ENCODE results near the gene PIGO. TPM values are rescaled to one million over a fixed set of nuclear protein-coding genes. Genes with fewer than 3 reads are reported as not detected.

PIGO gene
- total RNA-seq, 1 donor from 2014 or later, result 6.3 TPM

GRCh38 chr9:35114840-35115628 lies 18.6 kb upstream of the PIGO start:
- peak overlapping the region; percentile 76 to 85 (median 84) for H3K9ac ChIP-seq (ENCODE audit: low read depth in 1 of 3, low read length in 3 of 3)

GRCh38 chr9:35114113-35114839 lies 17.9 kb upstream of the PIGO start:
- H3K27ac ChIP-seq (ENCODE audit: low read depth, low read length), result peak overlapping the region; percentile 86
- no peaks in the 10 kb centered on the region for H3K27me3 ChIP-seq (ENCODE audit: control insufficient read depth in 3 of 3, insufficient read depth in 3 of 3, low read length in 3 of 3)
- peak overlapping the region; percentile 89 to 96 (median 95) for H3K4me3 ChIP-seq (ENCODE audit: low read length in 3 of 3)
- H3K9me3 ChIP-seq (ENCODE audit: control insufficient read depth in 3 of 3, low read length in 3 of 3), result no peaks in the 10 kb centered on the region
- peaks cover 0 to 2% (median 0%) of the 10 kb centered on the region in 3 donors for H3K36me3 ChIP-seq (ENCODE audit: control insufficient read depth in 3 of 3, insufficient read depth in 3 of 3, low read length in 3 of 3)
- peaks cover 44 to 65% (median 52%) of the 10 kb centered on the region in 3 donors for H3K4me1 ChIP-seq (ENCODE audit: control insufficient read depth in 3 of 3, insufficient read depth in 3 of 3, low read length in 3 of 3)
- peak overlapping the region; percentile 76 to 85 (median 84) for H3K9ac ChIP-seq (ENCODE audit: low read depth in 1 of 3, low read length in 3 of 3)

More at GRCh38 chr9:35114840-35115628, 18.6 kb upstream of the PIGO start:
- Histone ChIP-seq H3K4me3 (ENCODE audit: low read length in 3 of 3) (peak overlapping the region; percentile 89 to 96 (median 95)), H3K36me3 (ENCODE audit: control insufficient read depth in 3 of 3, insufficient read depth in 3 of 3, low read length in 3 of 3) (peaks cover 0 to 2% (median 0%) of the 10 kb centered on the region in 3 donors), H3K4me1 (ENCODE audit: control insufficient read depth in 3 of 3, insufficient read depth in 3 of 3, low read length in 3 of 3) (peaks cover 43 to 58% (median 50%) of the 10 kb centered on the region in 3 donors), H3K27ac (ENCODE audit: low read depth, low read length) (peak overlapping the region; percentile 86), H3K9me3 (ENCODE audit: control insufficient read depth in 3 of 3, low read length in 3 of 3) (no peaks in the 10 kb centered on the region), H3K27me3 (ENCODE audit: control insufficient read depth in 3 of 3, insufficient read depth in 3 of 3, low read length in 3 of 3) (no peaks in the 10 kb centered on the region)

GRCh38 chr9:35112257-35113020 lies 16.0 kb upstream of the PIGO start:
- Histone ChIP-seq H3K9ac (ENCODE audit: low read depth in 1 of 3, low read length in 3 of 3) (peak overlapping the region; percentile 19 to 65 (median 24)), H3K4me1 (ENCODE audit: control insufficient read depth in 3 of 3, insufficient read depth in 3 of 3, low read length in 3 of 3) (peaks cover 44 to 65% (median 52%) of the 10 kb centered on the region in 3 donors), H3K27ac (ENCODE audit: low read depth, low read length) (peak overlapping the region; percentile 78), H3K9me3 (ENCODE audit: control insufficient read depth in 3 of 3, low read length in 3 of 3) (no peaks in the 10 kb centered on the region), H3K4me3 (ENCODE audit: low read length in 3 of 3) (no peak overlapping the region), H3K36me3 (ENCODE audit: control insufficient read depth in 3 of 3, insufficient read depth in 3 of 3, low read length in 3 of 3) (peaks cover 4 to 10% (median 6%) of the 10 kb centered on the region in 3 donors), H3K27me3 (ENCODE audit: control insufficient read depth in 3 of 3, insufficient read depth in 3 of 3, low read length in 3 of 3) (no peaks in the 10 kb centered on the region)

GRCh38 chr9:35111001-35111933 lies 14.9 kb upstream of the PIGO start:
- Histone ChIP-seq H3K27ac (ENCODE audit: low read depth, low read length) (peak overlapping the region; percentile 98), H3K27me3 (ENCODE audit: control insufficient read depth in 3 of 3, insufficient read depth in 3 of 3, low read length in 3 of 3) (no peaks in the 10 kb centered on the region), H3K36me3 (ENCODE audit: control insufficient read depth in 3 of 3, insufficient read depth in 3 of 3, low read length in 3 of 3) (peaks cover 14 to 16% (median 15%) of the 10 kb centered on the region in 3 donors), H3K4me3 (ENCODE audit: low read length in 3 of 3) (peak overlapping the region; percentile 85 to 87 (median 85)), H3K9ac (ENCODE audit: low read depth in 1 of 3, low read length in 3 of 3) (peak overlapping the region; percentile 88 to 96 (median 94)), H3K4me1 (ENCODE audit: control insufficient read depth in 3 of 3, insufficient read depth in 3 of 3, low read length in 3 of 3) (peaks cover 38 to 56% (median 47%) of the 10 kb centered on the region in 3 donors), H3K9me3 (ENCODE audit: control insufficient read depth in 3 of 3, low read length in 3 of 3) (no peaks in the 10 kb centered on the region)

GRCh38 chr9:35110327-35110761 lies 14.0 kb upstream of the PIGO start:
- Histone ChIP-seq H3K4me1 (ENCODE audit: control insufficient read depth in 3 of 3, insufficient read depth in 3 of 3, low read length in 3 of 3) (peaks cover 35 to 49% (median 42%) of the 10 kb centered on the region in 3 donors), H3K9me3 (ENCODE audit: control insufficient read depth in 3 of 3, low read length in 3 of 3) (no peaks in the 10 kb centered on the region), H3K9ac (ENCODE audit: low read depth in 1 of 3, low read length in 3 of 3) (peak overlapping the region; percentile 88 to 96 (median 94)), H3K27ac (ENCODE audit: low read depth, low read length) (peak overlapping the region; percentile 98), H3K36me3 (ENCODE audit: control insufficient read depth in 3 of 3, insufficient read depth in 3 of 3, low read length in 3 of 3) (peaks cover 23 to 25% (median 23%) of the 10 kb centered on the region in 3 donors), H3K4me3 (ENCODE audit: low read length in 3 of 3) (peak overlapping the region; percentile 85 to 87 (median 85)), H3K27me3 (ENCODE audit: control insufficient read depth in 3 of 3, insufficient read depth in 3 of 3, low read length in 3 of 3) (no peaks in the 10 kb centered on the region)

GRCh38 chr9:35108946-35109575 lies 12.7 kb upstream of the PIGO start:
- Histone ChIP-seq H3K9me3 (ENCODE audit: control insufficient read depth in 3 of 3, low read length in 3 of 3) (no peaks in the 10 kb centered on the region), H3K27ac (ENCODE audit: low read depth, low read length) (no peak overlapping the region), H3K36me3 (ENCODE audit: control insufficient read depth in 3 of 3, insufficient read depth in 3 of 3, low read length in 3 of 3) (peaks cover 35% of the 10 kb centered on the region in 3 donors), H3K4me1 (ENCODE audit: control insufficient read depth in 3 of 3, insufficient read depth in 3 of 3, low read length in 3 of 3) (peaks cover 27 to 36% (median 31%) of the 10 kb centered on the region in 3 donors), H3K27me3 (ENCODE audit: control insufficient read depth in 3 of 3, insufficient read depth in 3 of 3, low read length in 3 of 3) (no peaks in the 10 kb centered on the region), H3K4me3 (ENCODE audit: low read length in 3 of 3) (no peak overlapping the region), H3K9ac (ENCODE audit: low read depth in 1 of 3, low read length in 3 of 3) (peak overlapping the region in 1 of 3 donors; percentile 25)

- Histone ChIP-seq H3K36me3 (ENCODE audit: control insufficient read depth in 3 of 3, insufficient read depth in 3 of 3, low read length in 3 of 3) (peaks cover 35% of the 10 kb centered on the region in 3 donors), H3K9me3 (ENCODE audit: control insufficient read depth in 3 of 3, low read length in 3 of 3) (no peaks in the 10 kb centered on the region), H3K4me1 (ENCODE audit: control insufficient read depth in 3 of 3, insufficient read depth in 3 of 3, low read length in 3 of 3) (peaks cover 28 to 39% (median 30%) of the 10 kb centered on the region in 3 donors), H3K27me3 (ENCODE audit: control insufficient read depth in 3 of 3, insufficient read depth in 3 of 3, low read length in 3 of 3) (no peaks in the 10 kb centered on the region), H3K27ac (ENCODE audit: low read depth, low read length) (no peak overlapping the region), H3K9ac (ENCODE audit: low read depth in 1 of 3, low read length in 3 of 3) (peak overlapping the region in 1 of 3 donors; percentile 25), H3K4me3 (ENCODE audit: low read length in 3 of 3) (no peak overlapping the region)
Observed at GRCh38 chr9:35108461-35108860, 12.1 kb upstream of the PIGO start.

GRCh38 chr9:35107297-35108290 lies 11.2 kb upstream of the PIGO start:
- H3K4me1 ChIP-seq (ENCODE audit: control insufficient read depth in 3 of 3, insufficient read depth in 3 of 3, low read length in 3 of 3), result peaks cover 32 to 37% (median 32%) of the 10 kb centered on the region in 3 donors
- no peaks in the 10 kb centered on the region for H3K9me3 ChIP-seq (ENCODE audit: control insufficient read depth in 3 of 3, low read length in 3 of 3)
- H3K27me3 ChIP-seq (ENCODE audit: control insufficient read depth in 3 of 3, insufficient read depth in 3 of 3, low read length in 3 of 3), result no peaks in the 10 kb centered on the region
- no peak overlapping the region for H3K27ac ChIP-seq (ENCODE audit: low read depth, low read length)
- H3K36me3 ChIP-seq (ENCODE audit: control insufficient read depth in 3 of 3, insufficient read depth in 3 of 3, low read length in 3 of 3), result peaks cover 35% of the 10 kb centered on the region in 3 donors
- no peak overlapping the region for H3K4me3 ChIP-seq (ENCODE audit: low read length in 3 of 3)
- no peak overlapping the region for H3K9ac ChIP-seq (ENCODE audit: low read depth in 1 of 3, low read length in 3 of 3)

Measured in skeletal muscle tissue (tissue), 4 donors.